H1 (cell line): Measurements from ENCODE around the gene ELMOD1. TPM values are rescaled to one million over a fixed set of nuclear protein-coding genes. Genes with fewer than 3 reads are reported as not detected.
"Not testable (repeated sequence)": the region's sequence is repeated elsewhere in the genome, so short reads cannot be mapped to it uniquely, and the experiment has no call there.

Source experiments
- CTCF ChIA-PET: fragments of 300-600 bp; sonication (Branson Sonifier 250); formaldehyde crosslinking; loops from one replicate; lab custom pipeline; 2021; ENCODE audit not compliant: partially characterized antibody; lab: Charles Lee
- POLR2A ChIA-PET: fragments of 300-600 bp; sonication (Branson Sonifier 250); formaldehyde crosslinking; loops from one replicate; lab custom pipeline; 2021; ENCODE audit warnings: inconsistent platforms; ENCODE audit not compliant: partially characterized antibody; lab: Charles Lee
- DNase-seq, 2 experiments: peaks; one replicate each; pipeline versions ENCODE4 v3.0.0 to v3.0.0-alpha.2; 2010 to 2022; ENCODE audit warnings: low spot score in 2 of 2, low read depth in 1 of 2, mixed read lengths in 1 of 2
- FAIRE-seq: peaks from 2 replicates; lab custom pipeline; 2011; peaks lifted over from hg19 to GRCh38; lab: Jason Lieb, UNC
- H2AFZ ChIP-seq: 2 replicates; pipeline ENCODE4 v1.8.1; 2012; ENCODE audit warnings: low read length, inconsistent platforms
- H2AK5ac ChIP-seq: 2 replicates; pipeline ENCODE4 v1.6.1; 2013; ENCODE audit warnings: low read depth, low read length
- H2BK120ac ChIP-seq: replicated peaks from 2 replicates; pipeline ENCODE3; 2013; ENCODE audit warnings: low read depth, low read length, inconsistent platforms
- H2BK12ac ChIP-seq: 2 replicates; pipeline ENCODE4 v1.6.1; 2013; ENCODE audit warnings: low read depth, low read length
- H2BK15ac ChIP-seq: 2 replicates; pipeline ENCODE4 v1.6.1; 2013; ENCODE audit warnings: low read length
- H2BK20ac ChIP-seq: 2 replicates; pipeline ENCODE4 v1.6.1; 2013; ENCODE audit warnings: low read length
- H2BK5ac ChIP-seq: 2 replicates; pipeline ENCODE4 v1.6.1; 2013; ENCODE audit warnings: low read depth, low read length
- H3K14ac ChIP-seq: 2 replicates; pipeline ENCODE4 v1.6.1; 2013; ENCODE audit warnings: inconsistent platforms; ENCODE audit not compliant: insufficient read length
- H3K18ac ChIP-seq: 2 replicates; pipeline ENCODE4 v1.6.1; 2013; ENCODE audit warnings: low read length; ENCODE audit errors: extremely low read depth
- H3K23ac ChIP-seq: 2 replicates; pipeline ENCODE4 v1.6.1; 2013; ENCODE audit warnings: inconsistent platforms; ENCODE audit not compliant: insufficient read length
- H3K23me2 ChIP-seq: 2 replicates; pipeline ENCODE4 v1.6.1; 2013; ENCODE audit warnings: low read depth, low read length
- H3K27ac ChIP-seq: 2 replicates; pipeline ENCODE4 v1.6.1; 2011; ENCODE audit warnings: low read depth, low read length, inconsistent platforms
- H3K27me3 ChIP-seq, 4 experiments: replicated peaks in 1 of 4; 1 replicate in 1 of 4; 2 replicates in 3 of 4; pipeline versions ENCODE4 v1.6.1 to v1.8.1; 2011 to 2013; ENCODE audit warnings: low read length in 3 of 4, mild to moderate bottlenecking in 3 of 4, inconsistent platforms in 2 of 4, mixed read lengths in 2 of 4, moderate library complexity in 1 of 4; ENCODE audit not compliant: control insufficient read depth in 3 of 4, insufficient read depth in 3 of 4; ENCODE audit errors: extremely low read depth in 1 of 4
- H3K36me3 ChIP-seq, 4 experiments: 2 replicates each; pipeline versions ENCODE4 v1.6.1 to v1.8.1; 2011 to 2013; ENCODE audit warnings: mild to moderate bottlenecking in 4 of 4, low read length in 3 of 4, moderate library complexity in 2 of 4, control low read depth in 1 of 4, inconsistent platforms in 1 of 4; ENCODE audit not compliant: insufficient read depth in 4 of 4, control insufficient read depth in 2 of 4
- H3K4ac ChIP-seq: replicated peaks from 2 replicates; pipeline ENCODE3; 2013; ENCODE audit warnings: low read length, low read depth, mixed read lengths, inconsistent platforms; ENCODE audit not compliant: insufficient read length
- H3K4me1 ChIP-seq, 4 experiments: replicated peaks in 1 of 4; 1 replicate in 1 of 4; 2 replicates in 3 of 4; pipeline versions ENCODE4 v1.6.1 to v1.8.1; 2011 to 2013; ENCODE audit warnings: low read length in 3 of 4, inconsistent platforms in 2 of 4, mixed read lengths in 1 of 4; ENCODE audit not compliant: insufficient read depth in 4 of 4, control insufficient read depth in 3 of 4
- H3K4me2 ChIP-seq, 2 experiments: 2 replicates each; pipeline versions ENCODE4 v1.6.1 to v1.8.1; 2011 to 2013; ENCODE audit warnings: low read depth in 2 of 2, low read length in 2 of 2, control low read depth in 1 of 2, inconsistent platforms in 1 of 2, mild to moderate bottlenecking in 1 of 2; ENCODE audit not compliant: insufficient read depth in 1 of 2
- H3K4me3 ChIP-seq, 4 experiments: fragments of 200-600, 300-600 bp in 1 of 4; sonication (generic), shearing (Covaris generic), sonication (Bioruptor Twin) in 1 of 4; 2 replicates each; pipeline versions ENCODE4 v1.5.1 to v1.8.1; 2011 to 2016; ENCODE audit warnings: low read length in 4 of 4, low read depth in 3 of 4, control low read depth in 2 of 4, inconsistent platforms in 2 of 4, mild to moderate bottlenecking in 2 of 4, mixed read lengths in 1 of 4, moderate library complexity in 1 of 4; ENCODE audit not compliant: insufficient read depth in 2 of 4; ENCODE audit errors: extremely low read depth in 1 of 4
- H3K56ac ChIP-seq: replicated peaks from 2 replicates; pipeline ENCODE3; 2013; ENCODE audit warnings: low read depth, mild to moderate bottlenecking, mixed read lengths, low read length, inconsistent platforms; ENCODE audit not compliant: insufficient read length
- H3K79me1 ChIP-seq: 2 replicates; pipeline ENCODE4 v1.6.1; 2013; ENCODE audit warnings: low read depth, low read length, control low read depth
- H3K79me2 ChIP-seq, 2 experiments: 2 replicates each; pipeline versions ENCODE4 v1.6.1 to v1.8.1; 2012 to 2013; ENCODE audit warnings: low read length in 2 of 2, mild to moderate bottlenecking in 2 of 2, inconsistent platforms in 1 of 2; ENCODE audit not compliant: insufficient read depth in 2 of 2, control insufficient read depth in 1 of 2
- H3K9ac ChIP-seq, 4 experiments: replicated peaks in 1 of 4; 1 replicate in 1 of 4; 2 replicates in 3 of 4; pipeline versions ENCODE4 v1.6.1 to v1.8.1; 2011 to 2013; ENCODE audit warnings: low read depth in 3 of 4, low read length in 3 of 4, control low read depth in 2 of 4, mild to moderate bottlenecking in 2 of 4, moderate library complexity in 2 of 4, inconsistent platforms in 1 of 4; ENCODE audit errors: extremely low read depth in 1 of 4
- H3K9me3 ChIP-seq, 2 experiments: 2 replicates each; pipeline versions ENCODE4 v1.6.1 to v1.8.1; 2012 to 2013; ENCODE audit warnings: mild to moderate bottlenecking in 2 of 2, moderate library complexity in 2 of 2, control low read depth in 1 of 2, inconsistent platforms in 1 of 2, low read depth in 1 of 2, low read length in 1 of 2, mixed read lengths in 1 of 2; ENCODE audit not compliant: insufficient read depth in 2 of 2
- H4K20me1 ChIP-seq, 2 experiments: replicated peaks in 1 of 2; 2 replicates each; pipeline versions ENCODE3 to v1.8.1; 2011 to 2013; ENCODE audit warnings: inconsistent platforms in 2 of 2, low read length in 2 of 2, mild to moderate bottlenecking in 1 of 2; ENCODE audit not compliant: insufficient read depth in 2 of 2, control insufficient read depth in 1 of 2
- H4K5ac ChIP-seq: 2 replicates; pipeline ENCODE4 v1.6.1; 2013; ENCODE audit warnings: low read length, low read depth, mixed read lengths, inconsistent platforms; ENCODE audit not compliant: insufficient read length
- H4K8ac ChIP-seq: 2 replicates; pipeline ENCODE4 v1.8.0; 2013; ENCODE audit warnings: mild to moderate bottlenecking, moderate library complexity, low read length, inconsistent platforms; ENCODE audit not compliant: insufficient read depth; ENCODE audit errors: extremely low read depth
- H4K91ac ChIP-seq: replicated peaks from 2 replicates; pipeline ENCODE3; 2013; ENCODE audit warnings: low read length, mixed read lengths, inconsistent platforms; ENCODE audit not compliant: insufficient read length
- KDM1A ChIP-seq: fragments of 200-600, 300-600 bp; sonication (generic); IDR thresholded peaks from 2 replicates; pipeline ENCODE4 v1.7.1; 2016; ENCODE audit warnings: mild to moderate bottlenecking, low read length, borderline replicate concordance
- WGBS, 2 experiments: shearing (Covaris generic) in 1 of 2; methylation state at CpG; one replicate each; pipeline versions ENCODE4 v1.1.6 to v1.1.7; 2013 to 2015; ENCODE audit warnings: low lambda C conversion rate in 2 of 2, mixed read lengths in 2 of 2, inconsistent platforms in 1 of 2, low coverage in 1 of 2, missing lambda C conversion rate in 1 of 2; ENCODE audit not compliant: insufficient replicate concordance in 2 of 2, insufficient coverage in 1 of 2, insufficient read length in 1 of 2; ENCODE audit errors: extremely low coverage in 1 of 2, missing lambda C conversion rate in 1 of 2; 5-methylcytosine and 5-hydroxymethylcytosine counted together
- polyA plus RNA-seq, 7 experiments: library from polyadenylated mRNA; depleted of rRNA in 3 of 7; stranded (reverse) in 5 of 7; unstranded in 2 of 7; fragments of >200 nt in 5 of 7; fragments of 200-250 nt in 2 of 7; gene quantifications; 1 replicate in 5 of 7; 2 replicates in 1 of 7; 4 replicates in 1 of 7; pipeline versions ENCODE4 v1.2.1 to v1.2.3, GENCODE V29; 2011 to 2013; ENCODE audit warnings: missing spikeins in 2 of 7, mixed read lengths in 2 of 7
- total RNA-seq: library from RNA; stranded (reverse); fragmentation: NEBNext Ultra II Directional; extraction: Animal tissue kit (Norgen Biotek cat#: 25700); gene quantifications from 2 replicates; pipeline ENCODE4 v1.2.1, GENCODE V29; 2021

ELMOD1 gene
- total and polyA plus RNA-seq, 2 of the 8 experiments (the other 6 are each of a cell fraction or from before 2014, with no cell fraction given), result 0.47 to 1.6 TPM

DNA sequence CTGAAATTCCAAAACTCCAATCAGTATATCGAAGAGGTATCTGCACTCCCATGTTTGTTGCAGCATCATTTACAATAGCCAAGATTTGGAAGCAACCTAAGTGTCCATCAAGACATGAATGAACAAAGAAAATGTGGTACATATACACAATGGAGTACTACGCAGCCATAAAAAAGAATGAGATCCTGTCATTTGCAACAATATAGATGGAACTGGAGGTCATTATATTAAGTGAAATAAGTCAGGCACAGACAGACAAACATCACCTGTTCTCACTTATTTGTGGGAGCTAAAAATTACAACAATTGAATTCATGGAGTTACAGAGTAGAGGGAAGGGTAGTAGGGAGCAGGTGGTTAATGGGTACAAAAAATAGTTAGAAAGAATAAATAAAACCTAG lies 11.8 kb upstream of the ELMOD1 start:
- FAIRE-seq, DNase-seq, H3K79me2 ChIP-seq, H3K27ac ChIP-seq, H4K8ac ChIP-seq, H2AFZ ChIP-seq, H2BK5ac ChIP-seq, H4K20me1 ChIP-seq, H3K18ac ChIP-seq, H3K9ac ChIP-seq, H3K27me3 ChIP-seq, H2AK5ac ChIP-seq, H2BK20ac ChIP-seq, H3K36me3 ChIP-seq, H3K23me2 ChIP-seq, H3K9me3 ChIP-seq, H3K4me3 ChIP-seq, H2BK120ac ChIP-seq, H3K4me2 ChIP-seq, H3K56ac ChIP-seq, H2BK12ac ChIP-seq, H3K14ac ChIP-seq, POLR2A ChIA-PET, H4K5ac ChIP-seq, H2BK15ac ChIP-seq, H3K4me1 ChIP-seq, H3K23ac ChIP-seq, H4K91ac ChIP-seq, H3K4ac ChIP-seq, H3K79me1 ChIP-seq: not testable (repeated sequence)
- CTCF ChIA-PET, result interaction anchor here (1.0 to 25.0 kb wide), 4 partner anchors 10 to 105 kb away, joined by 3 to 398 read pairs (median 6); partner anchors contain the start of gene ALKBH8
- 93% methylated on average over 2 of the region's 2 CpGs; no CpG with 5 or more reads in 1 of the 2 experiments for WGBS, 2 experiments
- TF ChIP-seq KDM1A, result peak; percentile 81
